ENCODE measurements around the gene AKAIN1. TPM values are rescaled to one million over a fixed set of nuclear protein-coding genes. Genes with fewer than 3 reads are reported as not detected.

Gene AKAIN1
- total RNA-seq, 1 experiment from 2014 or later: not detected

DNA sequence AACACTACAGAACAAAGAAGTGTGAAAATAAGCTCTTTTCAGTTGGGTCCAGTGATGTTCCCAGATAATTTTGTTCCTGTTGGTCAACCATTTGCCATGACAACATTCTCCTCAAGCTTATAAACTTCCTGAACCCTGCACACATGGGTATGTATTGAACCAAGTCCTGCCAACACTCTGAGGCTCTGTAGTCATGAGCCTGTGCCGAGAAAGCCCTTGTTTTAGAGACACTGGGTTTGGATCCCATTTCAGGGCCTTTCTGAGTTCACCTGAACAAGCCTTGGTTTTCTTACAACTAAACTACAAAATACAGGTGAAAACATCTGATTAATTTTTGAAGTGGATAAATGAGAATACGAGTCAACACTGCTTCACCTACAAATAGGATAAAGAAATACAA lies 38.5 kb downstream of the AKAIN1 start:
- TF ChIP-seq JUND (IDR thresholded peaks at IDR 0.05) (no peak), CEBPB (IDR thresholded peaks at IDR 0.05; ENCODE audit: low read depth) (no peak), EZH2 (IDR thresholded peaks at IDR 0.05) (no peak), CBX3 (IDR thresholded peaks at IDR 0.05; ENCODE audit: low read depth) (no peak), SP1 (IDR thresholded peaks at IDR 0.05; ENCODE audit: low read depth) (no peak), SIN3A (IDR thresholded peaks at IDR 0.05; ENCODE audit: low read depth) (no peak)
- TF ChIP-seq, protein P1, sequence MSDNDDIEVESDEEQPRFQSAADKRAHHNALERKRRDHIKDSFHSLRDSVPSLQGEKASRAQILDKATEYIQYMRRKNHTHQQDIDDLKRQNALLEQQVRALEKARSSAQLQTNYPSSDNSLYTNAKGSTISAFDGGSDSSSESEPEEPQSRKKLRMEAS (IDR thresholded peaks at IDR 0.05): no peak
- Histone ChIP-seq H3K27me3 (ENCODE audit: insufficient read depth, low read length) (no peaks in the 10 kb centered on the region), H3K27ac (ENCODE audit: low read depth, low read length) (no peak overlapping the region), H3K4me1 (ENCODE audit: control insufficient read depth in 1 of 2, insufficient read depth in 2 of 2, low read length in 2 of 2) (no peaks in the 10 kb centered on the region), H3K79me2 (ENCODE audit: insufficient read depth, low read length) (no peaks in the 10 kb centered on the region), H3K4me2 (ENCODE audit: low read length) (no peak overlapping the region), H3K4me3 (replicated peaks in 1 of 2; ENCODE audit: low read depth in 1 of 2, low read length in 2 of 2) (no peak overlapping the region), H4K20me1 (ENCODE audit: insufficient read depth) (no peaks in the 10 kb centered on the region), H3K36me3 (ENCODE audit: control insufficient read depth in 1 of 2, insufficient read depth in 2 of 2, low read length in 2 of 2) (no peaks in the 10 kb centered on the region), H2AFZ (ENCODE audit: low read depth, low read length, poor library complexity, severe bottlenecking) (no peak overlapping the region), H3K9me3 (ENCODE audit: control insufficient read depth in 1 of 2, insufficient read depth in 1 of 2, low read depth in 1 of 2, low read length in 2 of 2) (peaks cover 11 to 19% of the 10 kb centered on the region in 2 experiments; a peak in 2 of 4 replicates), H3K9ac (ENCODE audit: low read length) (no peak overlapping the region), H3K9me2 (ENCODE audit: insufficient read depth) (no peaks in the 10 kb centered on the region)
- intact Hi-C loops (cut with micrococcal nuclease): no loop called here
- ATAC-seq (no peak), DNase-seq (ENCODE audit: low read depth, low spot score) (no peak)
- ChIA-PET RAD21 (ENCODE audit: low non-redundant PET in 1 of 2, low total read pairs in 2 of 2, uncharacterized antibody in 2 of 2, unreplicated experiment in 2 of 2) (no interaction called here), POLR2A (no interaction called here), CTCF (no interaction called here)
- no TSS peak for BruUV-seq (replicated peaks)

DNA sequence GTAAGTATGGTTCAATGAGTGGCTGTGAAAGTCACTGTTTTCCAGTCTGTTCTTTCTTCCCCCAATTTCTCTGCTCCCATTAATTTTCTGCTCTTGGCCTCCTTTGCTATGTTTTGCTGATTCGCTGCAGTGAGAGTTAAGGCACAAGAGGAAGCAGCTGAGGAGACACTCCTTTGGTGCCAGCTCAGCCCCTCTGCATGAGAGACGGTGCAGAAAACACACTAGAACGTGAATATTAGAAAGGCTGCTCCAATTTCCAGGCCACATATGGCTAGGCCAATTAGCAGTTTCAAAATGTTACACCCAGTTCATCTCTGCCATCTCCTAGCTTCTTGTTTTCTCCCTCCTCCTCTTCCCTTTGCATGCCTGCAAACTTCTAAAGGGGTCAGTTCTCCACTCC lies 38.9 kb downstream of the AKAIN1 start:
- RAD21 ChIA-PET (ENCODE audit: low non-redundant PET in 1 of 2, low total read pairs in 2 of 2, uncharacterized antibody in 2 of 2, unreplicated experiment in 2 of 2): no interaction called here
- Histone ChIP-seq H3K27me3 (ENCODE audit: insufficient read depth, low read length) (no peaks in the 10 kb centered on the region), H4K20me1 (ENCODE audit: insufficient read depth) (no peaks in the 10 kb centered on the region), H3K36me3 (ENCODE audit: control insufficient read depth in 1 of 2, insufficient read depth in 2 of 2, low read length in 2 of 2) (no peaks in the 10 kb centered on the region), H3K4me2 (ENCODE audit: low read length) (no peak overlapping the region), H3K4me3 (replicated peaks in 1 of 2; ENCODE audit: low read depth in 1 of 2, low read length in 2 of 2) (no peak overlapping the region), H3K27ac (ENCODE audit: low read depth, low read length) (no peak overlapping the region), H3K79me2 (ENCODE audit: insufficient read depth, low read length) (no peaks in the 10 kb centered on the region), H3K4me1 (ENCODE audit: control insufficient read depth in 1 of 2, insufficient read depth in 2 of 2, low read length in 2 of 2) (no peaks in the 10 kb centered on the region), H3K9me2 (ENCODE audit: insufficient read depth) (no peaks in the 10 kb centered on the region), H3K9ac (ENCODE audit: low read length) (no peak overlapping the region), H3K9me3 (ENCODE audit: control insufficient read depth in 1 of 2, insufficient read depth in 1 of 2, low read depth in 1 of 2, low read length in 2 of 2) (peaks cover 11 to 17% of the 10 kb centered on the region in 2 experiments; a peak in 2 of 4 replicates), H2AFZ (ENCODE audit: low read depth, low read length, poor library complexity, severe bottlenecking) (no peak overlapping the region)
- DNase-seq (ENCODE audit: low read depth, low spot score) (no peak), ATAC-seq (no peak)
- CTCF ChIA-PET: no interaction called here
- POLR2A ChIA-PET: no interaction called here
- BruUV-seq (replicated peaks): no TSS peak
- intact Hi-C loops (cut with micrococcal nuclease): no loop called here
- TF ChIP-seq, protein P2, sequence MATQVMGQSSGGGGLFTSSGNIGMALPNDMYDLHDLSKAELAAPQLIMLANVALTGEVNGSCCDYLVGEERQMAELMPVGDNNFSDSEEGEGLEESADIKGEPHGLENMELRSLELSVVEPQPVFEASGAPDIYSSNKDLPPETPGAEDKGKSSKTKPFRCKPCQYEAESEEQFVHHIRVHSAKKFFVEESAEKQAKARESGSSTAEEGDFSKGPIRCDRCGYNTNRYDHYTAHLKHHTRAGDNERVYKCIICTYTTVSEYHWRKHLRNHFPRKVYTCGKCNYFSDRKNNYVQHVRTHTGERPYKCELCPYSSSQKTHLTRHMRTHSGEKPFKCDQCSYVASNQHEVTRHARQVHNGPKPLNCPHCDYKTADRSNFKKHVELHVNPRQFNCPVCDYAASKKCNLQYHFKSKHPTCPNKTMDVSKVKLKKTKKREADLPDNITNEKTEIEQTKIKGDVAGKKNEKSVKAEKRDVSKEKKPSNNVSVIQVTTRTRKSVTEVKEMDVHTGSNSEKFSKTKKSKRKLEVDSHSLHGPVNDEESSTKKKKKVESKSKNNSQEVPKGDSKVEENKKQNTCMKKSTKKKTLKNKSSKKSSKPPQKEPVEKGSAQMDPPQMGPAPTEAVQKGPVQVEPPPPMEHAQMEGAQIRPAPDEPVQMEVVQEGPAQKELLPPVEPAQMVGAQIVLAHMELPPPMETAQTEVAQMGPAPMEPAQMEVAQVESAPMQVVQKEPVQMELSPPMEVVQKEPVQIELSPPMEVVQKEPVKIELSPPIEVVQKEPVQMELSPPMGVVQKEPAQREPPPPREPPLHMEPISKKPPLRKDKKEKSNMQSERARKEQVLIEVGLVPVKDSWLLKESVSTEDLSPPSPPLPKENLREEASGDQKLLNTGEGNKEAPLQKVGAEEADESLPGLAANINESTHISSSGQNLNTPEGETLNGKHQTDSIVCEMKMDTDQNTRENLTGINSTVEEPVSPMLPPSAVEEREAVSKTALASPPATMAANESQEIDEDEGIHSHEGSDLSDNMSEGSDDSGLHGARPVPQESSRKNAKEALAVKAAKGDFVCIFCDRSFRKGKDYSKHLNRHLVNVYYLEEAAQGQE (IDR thresholded peaks at IDR 0.05; ENCODE audit: low read depth): no peak
- TF ChIP-seq SP1 (IDR thresholded peaks at IDR 0.05; ENCODE audit: low read depth) (no peak), ELF1 (IDR thresholded peaks at IDR 0.05; ENCODE audit: borderline replicate concordance, low read depth) (no peak), CBX3 (IDR thresholded peaks at IDR 0.05; ENCODE audit: low read depth) (no peak), SIN3A (IDR thresholded peaks at IDR 0.05; ENCODE audit: low read depth) (no peak), ZFX (IDR thresholded peaks at IDR 0.05) (no peak), SRF (IDR thresholded peaks at IDR 0.05; ENCODE audit: low read depth) (no peak), ZNF274 (IDR thresholded peaks at IDR 0.05; ENCODE audit: low read depth, low read length) (no peak), FOSL1 (IDR thresholded peaks at IDR 0.05; ENCODE audit: low read depth) (no peak), POLR2AphosphoS5 (IDR thresholded peaks at IDR 0.05; ENCODE audit: low read depth, low read length) (no peak), CEBPB (IDR thresholded peaks at IDR 0.05; ENCODE audit: low read depth) (no peak), TCF7L2 (IDR thresholded peaks at IDR 0.05; ENCODE audit: borderline replicate concordance, extremely low read depth, insufficient read depth, insufficient read length) (no peak)
- TF ChIP-seq, protein P3, sequence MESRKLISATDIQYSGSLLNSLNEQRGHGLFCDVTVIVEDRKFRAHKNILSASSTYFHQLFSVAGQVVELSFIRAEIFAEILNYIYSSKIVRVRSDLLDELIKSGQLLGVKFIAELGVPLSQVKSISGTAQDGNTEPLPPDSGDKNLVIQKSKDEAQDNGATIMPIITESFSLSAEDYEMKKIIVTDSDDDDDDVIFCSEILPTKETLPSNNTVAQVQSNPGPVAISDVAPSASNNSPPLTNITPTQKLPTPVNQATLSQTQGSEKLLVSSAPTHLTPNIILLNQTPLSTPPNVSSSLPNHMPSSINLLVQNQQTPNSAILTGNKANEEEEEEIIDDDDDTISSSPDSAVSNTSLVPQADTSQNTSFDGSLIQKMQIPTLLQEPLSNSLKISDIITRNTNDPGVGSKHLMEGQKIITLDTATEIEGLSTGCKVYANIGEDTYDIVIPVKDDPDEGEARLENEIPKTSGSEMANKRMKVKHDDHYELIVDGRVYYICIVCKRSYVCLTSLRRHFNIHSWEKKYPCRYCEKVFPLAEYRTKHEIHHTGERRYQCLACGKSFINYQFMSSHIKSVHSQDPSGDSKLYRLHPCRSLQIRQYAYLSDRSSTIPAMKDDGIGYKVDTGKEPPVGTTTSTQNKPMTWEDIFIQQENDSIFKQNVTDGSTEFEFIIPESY (IDR thresholded peaks at IDR 0.05; ENCODE audit: extremely low read depth, insufficient replicate concordance, low read length): no peak
- TF ChIP-seq, protein P4, sequence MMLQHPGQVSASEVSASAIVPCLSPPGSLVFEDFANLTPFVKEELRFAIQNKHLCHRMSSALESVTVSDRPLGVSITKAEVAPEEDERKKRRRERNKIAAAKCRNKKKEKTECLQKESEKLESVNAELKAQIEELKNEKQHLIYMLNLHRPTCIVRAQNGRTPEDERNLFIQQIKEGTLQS (IDR thresholded peaks at IDR 0.05): no peak
